BLaER1 treated with 17β-estradiol and CSF1 and Interleukin-3, amounts not matched to agents 10 nM and 100 nM (cell line): ENCODE results near the gene SNURF.

Source experiments
- H3K27ac ChIP-seq, 11 experiments: shearing (Covaris generic); formaldehyde crosslinking; 2 replicates each; pipeline ENCODE4 v1.8.1; 2022
- H3K27me3 ChIP-seq, 11 experiments: shearing (Covaris generic); formaldehyde crosslinking; 2 replicates each; pipeline ENCODE4 v1.8.1; 2022
- H3K36me3 ChIP-seq, 11 experiments: shearing (Covaris generic); formaldehyde crosslinking; 2 replicates each; pipeline ENCODE4 v1.8.1; 2022
- H3K4me1 ChIP-seq, 10 experiments: shearing (Covaris generic); formaldehyde crosslinking; 2 replicates each; pipeline ENCODE4 v1.8.1; 2022
- H3K4me2 ChIP-seq, 11 experiments: shearing (Covaris generic); formaldehyde crosslinking; 2 replicates each; pipeline ENCODE4 v1.8.1; 2022
- H3K4me3 ChIP-seq, 10 experiments: shearing (Covaris generic); formaldehyde crosslinking; 2 replicates each; pipeline ENCODE4 v1.8.1; 2022
- H3K9ac ChIP-seq, 11 experiments: shearing (Covaris generic); formaldehyde crosslinking; 2 replicates each; pipeline ENCODE4 v1.8.1; 2022
- H3K9me3 ChIP-seq, 11 experiments: shearing (Covaris generic); formaldehyde crosslinking; replicated peaks in 1 of 11; 2 replicates each; pipeline ENCODE4 v1.8.1; 2022
- H4K20me1 ChIP-seq, 11 experiments: shearing (Covaris generic); formaldehyde crosslinking; 2 replicates each; pipeline ENCODE4 v1.8.1; 2022
- Cebpa-rat ChIP-seq, 11 experiments: shearing (Covaris generic); IDR thresholded peaks; 2 replicates each; pipeline ENCODE4 v1.8.1; 2022

Gene SNURF

DNA sequence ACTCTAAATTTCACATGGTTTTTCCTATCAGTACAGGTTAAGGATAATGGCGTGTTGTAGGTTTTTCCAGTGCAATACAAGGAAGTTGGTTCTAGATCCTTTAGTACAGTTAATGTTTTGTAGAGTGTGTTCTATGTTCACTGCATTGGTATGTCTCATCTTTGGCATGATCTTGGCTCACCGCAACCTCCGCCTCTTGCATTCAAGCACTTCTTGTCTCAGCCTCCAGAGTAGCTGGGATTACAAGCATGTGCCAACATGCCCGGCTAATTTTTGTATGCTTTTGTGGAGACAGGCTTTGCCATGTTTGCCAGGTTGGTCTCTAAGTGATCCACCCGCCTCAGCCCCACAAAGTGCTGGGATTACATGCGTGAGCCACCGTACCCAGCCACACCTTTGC, 30.4 kb downstream of the SNURF start:
- H3K27me3 ChIP-seq: no peaks in the 10 kb centered on the region
- H4K20me1 ChIP-seq: peaks cover 0 to 3% (median 0%) of the 10 kb centered on the region in 11 experiments; a peak in 1 of 22 replicates
- no peak for TF ChIP-seq Cebpa-rat (IDR thresholded peaks at IDR 0.05)
- H3K4me2 ChIP-seq: no peak overlapping the region
- peaks cover 69 to 100% (median 90%) of the 10 kb centered on the region in 11 experiments for H3K36me3 ChIP-seq
- H3K9ac ChIP-seq: no peak overlapping the region
- H3K4me3 ChIP-seq: no peak overlapping the region
- no peak overlapping the region for H3K27ac ChIP-seq
- H3K4me1 ChIP-seq: no peaks in the 10 kb centered on the region
- H3K9me3 ChIP-seq: peaks cover 46 to 77% (median 56%) of the 10 kb centered on the region in 11 experiments; a peak in 21 of 22 replicates

DNA sequence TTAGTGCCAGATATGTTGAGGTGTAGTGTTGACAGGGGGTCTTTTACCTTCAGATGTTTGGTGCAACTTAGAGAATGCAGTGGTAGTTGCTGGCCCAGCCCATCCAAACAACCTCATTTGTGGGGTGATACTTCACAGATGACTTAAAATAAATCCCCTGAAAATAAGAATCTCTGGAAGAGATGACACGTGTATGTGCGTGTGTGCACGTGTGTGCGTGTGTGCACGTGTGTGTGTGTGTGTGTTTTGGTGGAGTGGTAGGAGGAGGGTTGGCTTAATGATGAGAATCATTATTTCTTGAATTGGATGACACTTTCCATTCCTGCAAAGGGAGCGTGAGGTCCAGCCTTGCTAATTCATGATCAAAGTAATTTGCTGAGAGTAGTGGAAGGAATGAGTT, 31.9 kb downstream of the SNURF start:
- H3K36me3 ChIP-seq: peaks cover 62 to 100% (median 84%) of the 10 kb centered on the region in 11 experiments

More for the DNA sequence above, 31.9 kb downstream of the SNURF start:
- Histone ChIP-seq H3K27me3 (no peaks in the 10 kb centered on the region), H3K4me2 (no peak overlapping the region), H3K4me1 (no peaks in the 10 kb centered on the region), H3K27ac (no peak overlapping the region), H3K9me3 (peaks cover 40 to 72% (median 58%) of the 10 kb centered on the region in 11 experiments; a peak in 21 of 22 replicates), H3K4me3 (no peak overlapping the region), H4K20me1 (peaks cover 0 to 3% (median 0%) of the 10 kb centered on the region in 11 experiments; a peak in 1 of 22 replicates), H3K9ac (no peak overlapping the region)
- no peak for TF ChIP-seq Cebpa-rat (IDR thresholded peaks at IDR 0.05)
